ENCODE data around the gene COL25A1. TPM values are rescaled to one million over a fixed set of nuclear protein-coding genes. Genes with fewer than 3 reads are reported as not detected.

Gene COL25A1
- polyA plus RNA-seq, 3 donors from 2014 or later = not detected

GRCh38 chr4:109166586-109166985 is 135.9 kb downstream of the COL25A1 start:
- Mint-ChIP-seq H3K9me3 (peaks cover 0 to 1% (median 0%) of the 10 kb centered on the region in 6 donors), H3K36me3 (no peaks in the 10 kb centered on the region), H3K4me1 (no peaks in the 10 kb centered on the region), H3K27ac (no peak overlapping the region), H3K27me3 (ENCODE audit: low read depth in 3 of 3) (peaks cover 0 to 3% (median 2%) of the 10 kb centered on the region in 3 donors), H3K4me3 (no peak overlapping the region)
- DNase-seq = no peak

- Mint-ChIP-seq H3K4me1 (no peaks in the 10 kb centered on the region), H3K36me3 (no peaks in the 10 kb centered on the region), H3K27ac (no peak overlapping the region), H3K9me3 (peaks cover 0 to 1% (median 0%) of the 10 kb centered on the region in 6 donors), H3K27me3 (ENCODE audit: low read depth in 3 of 3) (peaks cover 0 to 3% (median 2%) of the 10 kb centered on the region in 3 donors), H3K4me3 (no peak overlapping the region)
- no peak for DNase-seq
Observed at GRCh38 chr4:109166126-109166525, 136.3 kb downstream of the COL25A1 start.

- Mint-ChIP-seq H3K4me3 (no peak overlapping the region), H3K27ac (no peak overlapping the region), H3K9me3 (peaks cover 0 to 2% (median 0%) of the 10 kb centered on the region in 6 donors), H3K4me1 (no peaks in the 10 kb centered on the region), H3K36me3 (no peaks in the 10 kb centered on the region), H3K27me3 (ENCODE audit: low read depth in 3 of 3) (peaks cover 0 to 3% (median 2%) of the 10 kb centered on the region in 3 donors)
- DNase-seq = no peak
Observed at GRCh38 chr4:109164011-109164410, 138.4 kb downstream of the COL25A1 start.

- Mint-ChIP-seq H3K36me3 (no peaks in the 10 kb centered on the region), H3K4me3 (no peak overlapping the region), H3K27me3 (ENCODE audit: low read depth in 3 of 3) (peaks cover 0 to 3% (median 2%) of the 10 kb centered on the region in 3 donors), H3K4me1 (no peaks in the 10 kb centered on the region), H3K27ac (no peak overlapping the region), H3K9me3 (peaks cover 0 to 2% (median 0%) of the 10 kb centered on the region in 6 donors)
- DNase-seq = no peak
Observed at GRCh38 chr4:109163493-109163892, 139.0 kb downstream of the COL25A1 start.

GRCh38 chr4:109162759-109163158 is 139.7 kb downstream of the COL25A1 start:
- Mint-ChIP-seq H3K27ac (no peak overlapping the region), H3K9me3 (peaks cover 0 to 3% (median 0%) of the 10 kb centered on the region in 6 donors), H3K4me3 (no peak overlapping the region), H3K27me3 (ENCODE audit: low read depth in 3 of 3) (peaks cover 0 to 3% (median 2%) of the 10 kb centered on the region in 3 donors), H3K36me3 (no peaks in the 10 kb centered on the region), H3K4me1 (no peaks in the 10 kb centered on the region)
- no peak for DNase-seq

GRCh38 chr4:109160494-109160893 is 142.0 kb downstream of the COL25A1 start:
- no peak for DNase-seq
- no peak overlapping the region for H3K4me3 Mint-ChIP-seq
- peaks cover 0 to 3% (median 2%) of the 10 kb centered on the region in 3 donors for H3K27me3 Mint-ChIP-seq (ENCODE audit: low read depth in 3 of 3)
- H3K27ac Mint-ChIP-seq = no peak overlapping the region
- H3K4me1 Mint-ChIP-seq = no peaks in the 10 kb centered on the region
- no peaks in the 10 kb centered on the region for H3K36me3 Mint-ChIP-seq
- peaks cover 0 to 6% (median 0%) of the 10 kb centered on the region in 6 donors for H3K9me3 Mint-ChIP-seq

GRCh38 chr4:109157696-109158095 is 144.8 kb downstream of the COL25A1 start:
- Mint-ChIP-seq H3K36me3 (no peaks in the 10 kb centered on the region), H3K4me3 (no peak overlapping the region), H3K4me1 (no peaks in the 10 kb centered on the region), H3K27ac (no peak overlapping the region), H3K9me3 (peaks cover 0 to 6% (median 0%) of the 10 kb centered on the region in 6 donors), H3K27me3 (ENCODE audit: low read depth in 3 of 3) (peaks cover 0 to 2% (median 0%) of the 10 kb centered on the region in 3 donors)
- DNase-seq = no peak

- peaks cover 0 to 2% (median 0%) of the 10 kb centered on the region in 3 donors for H3K27me3 Mint-ChIP-seq (ENCODE audit: low read depth in 3 of 3)
- no peaks in the 10 kb centered on the region for H3K4me1 Mint-ChIP-seq
- H3K36me3 Mint-ChIP-seq = no peaks in the 10 kb centered on the region
- no peak for DNase-seq
- H3K9me3 Mint-ChIP-seq = peaks cover 0 to 6% (median 0%) of the 10 kb centered on the region in 6 donors
- no peak overlapping the region for H3K27ac Mint-ChIP-seq
- no peak overlapping the region for H3K4me3 Mint-ChIP-seq
Observed at GRCh38 chr4:109157205-109157604, 145.3 kb downstream of the COL25A1 start.

- no peaks in the 10 kb centered on the region for H3K36me3 Mint-ChIP-seq
- H3K27ac Mint-ChIP-seq = no peak overlapping the region
- no peak for DNase-seq
- peaks cover 0 to 6% (median 0%) of the 10 kb centered on the region in 6 donors for H3K9me3 Mint-ChIP-seq
- H3K4me1 Mint-ChIP-seq = no peaks in the 10 kb centered on the region
- H3K27me3 Mint-ChIP-seq (ENCODE audit: low read depth in 3 of 3) = peaks cover 0 to 2% (median 0%) of the 10 kb centered on the region in 3 donors
- H3K4me3 Mint-ChIP-seq = no peak overlapping the region
Observed at GRCh38 chr4:109156356-109156755, 146.1 kb downstream of the COL25A1 start.

GRCh38 chr4:109155682-109156283 is 146.7 kb downstream of the COL25A1 start:
- no peak overlapping the region for H3K27ac Mint-ChIP-seq
- peaks cover 0 to 2% (median 0%) of the 10 kb centered on the region in 3 donors for H3K27me3 Mint-ChIP-seq (ENCODE audit: low read depth in 3 of 3)
- no peaks in the 10 kb centered on the region for H3K36me3 Mint-ChIP-seq
- no peaks in the 10 kb centered on the region for H3K4me1 Mint-ChIP-seq
- H3K4me3 Mint-ChIP-seq = no peak overlapping the region
- peaks cover 0 to 6% (median 0%) of the 10 kb centered on the region in 6 donors for H3K9me3 Mint-ChIP-seq
- no peak for DNase-seq

GRCh38 chr4:109155084-109155483 is 147.4 kb downstream of the COL25A1 start:
- no peaks in the 10 kb centered on the region for H3K36me3 Mint-ChIP-seq
- no peaks in the 10 kb centered on the region for H3K4me1 Mint-ChIP-seq
- peaks cover 0 to 2% (median 0%) of the 10 kb centered on the region in 3 donors for H3K27me3 Mint-ChIP-seq (ENCODE audit: low read depth in 3 of 3)
- H3K4me3 Mint-ChIP-seq = no peak overlapping the region
- DNase-seq = no peak
- H3K9me3 Mint-ChIP-seq = peaks cover 0 to 6% (median 0%) of the 10 kb centered on the region in 6 donors
- no peak overlapping the region for H3K27ac Mint-ChIP-seq

GRCh38 chr4:109154424-109154823 is 148.0 kb downstream of the COL25A1 start:
- Mint-ChIP-seq H3K27ac (no peak overlapping the region), H3K4me3 (no peak overlapping the region), H3K36me3 (no peaks in the 10 kb centered on the region), H3K9me3 (peaks cover 0 to 4% (median 0%) of the 10 kb centered on the region in 6 donors), H3K4me1 (no peaks in the 10 kb centered on the region), H3K27me3 (ENCODE audit: low read depth in 3 of 3) (peaks cover 0 to 2% (median 0%) of the 10 kb centered on the region in 3 donors)
- DNase-seq = no peak

- Mint-ChIP-seq H3K27ac (no peak overlapping the region), H3K36me3 (no peaks in the 10 kb centered on the region), H3K9me3 (no peaks in the 10 kb centered on the region), H3K4me3 (no peak overlapping the region), H3K4me1 (no peaks in the 10 kb centered on the region), H3K27me3 (ENCODE audit: low read depth in 3 of 3) (peaks cover 0 to 4% (median 2%) of the 10 kb centered on the region in 3 donors)
- DNase-seq = no peak
Observed at GRCh38 chr4:109149836-109150235, 152.6 kb downstream of the COL25A1 start.

- H3K27me3 Mint-ChIP-seq (ENCODE audit: low read depth in 3 of 3) = peaks cover 0 to 4% (median 0%) of the 10 kb centered on the region in 3 donors
- H3K4me3 Mint-ChIP-seq = no peak overlapping the region
- H3K27ac Mint-ChIP-seq = no peak overlapping the region
- H3K4me1 Mint-ChIP-seq = no peaks in the 10 kb centered on the region
- DNase-seq = no peak
- H3K9me3 Mint-ChIP-seq = no peaks in the 10 kb centered on the region
- H3K36me3 Mint-ChIP-seq = no peaks in the 10 kb centered on the region
Observed at GRCh38 chr4:109148577-109149075, 153.8 kb downstream of the COL25A1 start.
